Renal cortex interstitium (tissue), 11 donors: Measurements from ENCODE around the gene CHAMP1. TPM values are rescaled to one million over a fixed set of nuclear protein-coding genes. Genes with fewer than 3 reads are reported as not detected.
"Not testable (repeated sequence)": the region's sequence is repeated elsewhere in the genome, so short reads cannot be mapped to it uniquely, and the experiment has no call there.

ENCODE experiments used
- DNase-seq, 11 donors: peaks; one replicate each; pipeline ENCODE4 v3.0.0-alpha.2; 2013; ENCODE audit warnings: low read depth in 9 of 11, low spot score in 4 of 11; ENCODE audit errors: extremely low read depth in 1 of 11
- polyA plus RNA-seq, 3 donors: library from polyadenylated mRNA; unstranded; fragments of 120-200 nt; gene quantifications; one replicate each; pipeline ENCODE4 v1.2.1, GENCODE V29; 2013; ENCODE audit not compliant: insufficient read length in 3 of 3

Gene CHAMP1
- polyA plus RNA-seq, 3 donors, result 27.7 to 39.5 (median 34.1) TPM

- DNase-seq, result no peak
Observed at GRCh38 chr13:114320065-114320464, 5.8 kb downstream of the CHAMP1 start.

DNA sequence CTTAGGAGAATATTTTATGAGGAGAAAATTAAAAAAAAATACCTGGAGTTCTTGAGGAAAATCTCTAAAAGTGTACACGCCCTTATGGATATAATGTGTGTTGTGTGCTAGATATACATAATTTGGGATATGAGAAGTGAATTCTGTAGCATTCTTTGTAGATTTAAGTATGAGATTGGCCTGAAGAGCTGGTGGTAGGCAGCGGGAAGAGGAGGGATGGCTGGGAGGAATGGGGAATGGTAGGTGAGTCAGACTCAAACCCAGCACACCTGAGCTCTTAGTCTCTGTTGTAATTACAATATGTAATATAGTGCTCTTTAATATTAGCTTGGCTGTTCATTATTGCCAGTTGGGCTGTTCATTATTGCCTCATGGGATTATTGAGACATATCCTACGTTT is 7.0 kb downstream of the CHAMP1 start:
- DNase-seq, result no peak

GRCh38 chr13:114323349-114323748 is 9.0 kb downstream of the CHAMP1 start:
- DNase-seq, result no peak

DNA sequence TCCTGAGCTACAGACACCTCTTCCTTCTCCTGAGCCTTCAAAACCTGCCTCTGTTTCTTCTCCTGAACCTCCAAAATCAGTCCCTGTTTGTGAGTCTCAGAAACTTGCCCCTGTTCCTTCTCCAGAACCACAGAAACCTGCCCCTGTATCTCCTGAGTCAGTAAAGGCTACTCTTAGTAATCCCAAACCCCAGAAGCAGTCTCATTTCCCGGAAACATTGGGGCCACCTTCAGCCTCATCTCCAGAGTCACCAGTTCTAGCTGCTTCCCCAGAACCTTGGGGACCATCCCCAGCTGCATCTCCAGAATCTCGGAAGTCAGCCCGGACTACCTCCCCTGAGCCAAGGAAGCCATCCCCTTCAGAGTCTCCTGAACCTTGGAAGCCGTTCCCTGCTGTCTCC is 10.0 kb downstream of the CHAMP1 start:
- no peak for DNase-seq

DNA sequence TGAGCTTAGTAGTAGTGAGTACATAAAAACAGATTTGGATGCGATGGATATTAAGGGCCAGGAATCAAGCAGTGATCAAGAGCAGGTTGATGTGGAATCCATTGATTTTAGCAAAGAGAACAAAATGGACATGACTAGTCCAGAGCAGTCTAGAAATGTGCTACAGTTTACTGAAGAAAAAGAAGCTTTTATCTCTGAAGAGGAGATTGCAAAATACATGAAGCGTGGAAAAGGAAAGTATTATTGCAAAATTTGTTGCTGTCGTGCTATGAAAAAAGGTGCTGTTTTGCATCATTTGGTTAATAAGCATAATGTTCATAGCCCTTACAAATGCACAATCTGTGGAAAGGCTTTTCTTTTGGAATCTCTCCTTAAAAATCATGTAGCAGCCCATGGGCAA is 11.4 kb downstream of the CHAMP1 start:
- DNase-seq, result no peak

DNA sequence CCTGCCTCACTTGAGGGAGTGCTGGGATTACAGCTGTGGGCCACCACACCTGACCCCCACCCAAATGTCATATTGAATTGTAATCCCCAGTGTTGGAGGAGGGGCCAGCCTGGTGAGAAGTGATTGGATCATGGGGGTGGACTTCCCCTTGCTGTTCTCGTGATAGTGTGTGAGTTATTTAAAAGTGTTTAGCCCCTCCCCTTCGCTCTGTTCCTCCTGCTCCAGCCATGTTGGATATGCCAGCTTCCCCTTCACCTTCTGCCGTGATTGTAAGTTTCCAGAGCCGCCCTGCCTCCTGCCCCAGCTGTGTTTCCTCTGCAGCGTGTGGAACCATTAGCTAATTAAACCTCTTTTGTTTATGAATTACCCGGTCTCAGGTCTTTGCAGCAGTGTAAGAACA is 13.7 kb downstream of the CHAMP1 start:
- no peak for DNase-seq

- DNase-seq, result no peak
Observed at GRCh38 chr13:114328595-114328994, 14.3 kb downstream of the CHAMP1 start.

- no peak for DNase-seq
Observed at GRCh38 chr13:114330086-114330485, 15.8 kb downstream of the CHAMP1 start.

DNA sequence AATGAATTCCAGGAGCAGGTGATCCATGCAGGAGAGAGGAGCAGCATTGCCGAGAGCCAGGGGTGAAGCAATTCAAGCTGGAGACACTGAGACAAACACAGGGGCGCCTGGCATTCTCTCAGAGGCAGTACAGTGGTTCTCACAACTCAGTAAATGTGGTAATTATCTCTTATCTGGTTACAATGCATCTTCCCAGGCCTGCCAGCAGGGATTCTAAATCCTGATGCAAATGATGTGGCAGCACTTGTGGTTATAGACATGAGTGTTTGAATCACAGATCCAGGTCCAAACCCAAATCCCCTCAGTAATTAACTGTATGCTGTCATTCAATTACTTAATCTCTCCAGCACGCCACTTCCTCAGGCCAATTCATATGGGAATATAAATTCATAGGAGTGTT is 19.6 kb downstream of the CHAMP1 start:
- not testable (repeated sequence) for DNase-seq

GRCh38 chr13:114334305-114335053 is 20.2 kb downstream of the CHAMP1 start:
- DNase-seq, result no peak

- not testable (repeated sequence) for DNase-seq
Observed at GRCh38 chr13:114336457-114336856, 22.2 kb downstream of the CHAMP1 start.

- no peak for DNase-seq
Observed at GRCh38 chr13:114338959-114339358, 24.7 kb downstream of the CHAMP1 start.

GRCh38 chr13:114339857-114340534 is 25.7 kb downstream of the CHAMP1 start:
- no peak for DNase-seq

DNA sequence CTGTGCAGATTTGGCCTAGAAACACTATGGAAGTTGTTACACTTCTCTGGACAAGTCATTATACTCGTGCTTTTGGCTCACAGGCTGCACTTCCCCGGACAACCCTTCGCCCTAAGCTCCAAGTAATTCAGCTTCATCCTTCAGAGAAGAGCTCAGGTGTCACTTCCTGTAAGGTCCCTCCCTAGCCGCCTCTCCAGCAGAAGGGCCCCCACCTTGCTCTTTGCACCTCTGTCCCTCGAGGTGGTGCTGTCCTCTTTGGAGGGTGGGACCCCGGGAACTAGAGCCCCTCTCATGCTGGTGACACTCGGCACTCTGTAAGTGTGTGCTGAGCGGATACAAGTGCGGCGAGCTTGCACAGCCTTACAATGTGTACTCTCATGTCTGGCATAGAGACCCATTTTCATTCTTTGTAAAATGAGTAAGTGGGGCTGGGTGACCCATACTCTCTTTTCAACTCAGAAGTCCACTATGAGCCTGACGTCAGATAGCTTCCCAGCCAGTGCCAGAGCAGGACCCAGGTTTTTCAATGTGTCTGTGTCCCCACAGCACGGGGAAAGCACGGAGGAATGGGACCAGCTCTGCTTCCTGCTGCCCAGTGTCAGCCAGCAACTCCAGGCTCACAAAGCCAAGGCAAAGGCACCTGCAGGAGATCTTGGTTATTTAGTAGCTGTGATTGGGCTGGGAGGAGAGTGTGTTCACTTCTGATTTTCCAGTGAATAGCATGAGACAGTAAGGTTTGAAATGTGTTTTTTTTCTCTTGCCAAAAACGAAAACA is 26.9 kb downstream of the CHAMP1 start:
- DNase-seq, result no peak

DNA sequence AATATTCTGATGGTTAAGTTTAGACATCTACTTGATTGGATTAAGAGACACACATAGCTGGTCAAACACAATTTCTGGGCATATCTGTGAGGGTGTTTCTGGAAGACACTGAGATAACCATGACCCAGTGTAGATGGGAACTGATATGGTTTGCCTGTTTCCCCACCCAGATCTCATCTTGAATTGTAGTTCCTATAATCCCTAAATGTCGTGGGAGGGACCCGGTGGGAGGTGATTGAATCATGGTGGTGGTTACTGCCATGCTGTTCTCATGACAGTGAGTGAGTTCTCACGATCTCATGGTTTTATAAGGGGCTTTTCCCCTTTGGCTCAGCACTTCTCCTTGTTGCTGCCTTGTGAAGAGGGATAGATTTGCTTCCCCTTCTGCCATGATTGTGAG is 33.0 kb downstream of the CHAMP1 start:
- DNase-seq, result not testable (repeated sequence)

- not testable (repeated sequence) for DNase-seq
Observed at GRCh38 chr13:114352763-114353162, 38.5 kb downstream of the CHAMP1 start.

- DNase-seq, result not testable (repeated sequence)
Observed at GRCh38 chr13:114353382-114353781, 39.1 kb downstream of the CHAMP1 start.
